ENCODE measurements around the gene KBTBD8. TPM values are rescaled to one million over a fixed set of nuclear protein-coding genes. Genes with fewer than 3 reads are reported as not detected.

Gene KBTBD8, protein sequence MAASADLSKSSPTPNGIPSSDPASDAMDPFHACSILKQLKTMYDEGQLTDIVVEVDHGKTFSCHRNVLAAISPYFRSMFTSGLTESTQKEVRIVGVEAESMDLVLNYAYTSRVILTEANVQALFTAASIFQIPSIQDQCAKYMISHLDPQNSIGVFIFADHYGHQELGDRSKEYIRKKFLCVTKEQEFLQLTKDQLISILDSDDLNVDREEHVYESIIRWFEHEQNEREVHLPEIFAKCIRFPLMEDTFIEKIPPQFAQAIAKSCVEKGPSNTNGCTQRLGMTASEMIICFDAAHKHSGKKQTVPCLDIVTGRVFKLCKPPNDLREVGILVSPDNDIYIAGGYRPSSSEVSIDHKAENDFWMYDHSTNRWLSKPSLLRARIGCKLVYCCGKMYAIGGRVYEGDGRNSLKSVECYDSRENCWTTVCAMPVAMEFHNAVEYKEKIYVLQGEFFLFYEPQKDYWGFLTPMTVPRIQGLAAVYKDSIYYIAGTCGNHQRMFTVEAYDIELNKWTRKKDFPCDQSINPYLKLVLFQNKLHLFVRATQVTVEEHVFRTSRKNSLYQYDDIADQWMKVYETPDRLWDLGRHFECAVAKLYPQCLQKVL
- total RNA-seq: 1 to 10 TPM in 2 of 3 donors, under 1 TPM in 1; 0.96 to 1.6 (median 1.6) TPM

DNA sequence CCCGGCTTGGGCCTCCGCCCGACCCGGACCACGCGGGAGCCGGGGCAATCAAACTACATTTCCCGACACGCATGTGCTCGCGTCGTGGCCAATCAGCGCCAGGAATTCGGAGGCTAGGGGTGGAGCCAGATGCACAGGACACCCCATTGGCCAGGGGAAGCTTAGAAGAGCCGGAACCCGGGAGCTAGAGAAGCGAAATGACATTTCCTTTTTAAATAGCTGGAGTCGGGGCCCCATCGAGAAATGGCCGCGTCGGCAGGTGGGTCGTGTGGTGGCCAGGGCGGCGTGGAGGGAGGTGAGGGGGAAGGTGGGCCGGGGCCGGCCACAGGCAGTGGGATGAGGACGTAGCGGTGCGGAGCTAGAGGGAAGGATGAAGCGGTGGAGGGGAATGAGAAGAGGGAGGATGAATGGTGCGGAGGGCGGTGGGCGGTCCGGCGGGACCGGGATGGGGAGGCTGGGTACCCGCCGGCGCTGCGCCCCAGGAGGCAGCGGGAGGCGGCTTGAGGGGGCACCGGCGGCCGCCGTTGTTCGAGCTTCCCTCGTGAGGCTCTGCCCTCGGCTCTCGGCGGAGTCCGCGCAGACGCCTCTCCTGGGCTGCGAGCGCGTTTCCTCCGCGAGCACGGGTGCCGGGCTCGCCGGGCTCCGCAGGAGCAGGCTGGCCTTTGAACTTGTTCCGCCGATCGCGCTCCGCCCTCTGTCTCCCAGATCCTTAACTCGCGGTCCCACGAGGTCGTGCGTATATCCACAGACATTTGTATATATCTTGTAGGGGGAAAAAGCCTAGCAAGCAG, at the start of gene KBTBD8:
TSS of gene KBTBD8 (plus strand) at position 195 of the 791 bp plus-strand sequence. CDS start at position 244, 49 bp downstream.
- Histone ChIP-seq H3K27ac (peak within 1 kb of the TSS in 1 of 2 donors; percentile 34), H3K4me1 (peaks cover 0 to 6% of the 10 kb centered on the region in 2 donors), H3K36me3 (no peaks in the 10 kb centered on the region), H3K9me3 (no peaks in the 10 kb centered on the region), H3K4me3 (peak within 1 kb of the TSS; percentile 76 to 81 (median 79)), H3K27me3 (peaks cover 0 to 8% of the 10 kb centered on the region in 2 donors)
- intact Hi-C loops (cut with DNase I; ENCODE audit: low total_unique reads): no loop called here
- DNase-seq (ENCODE audit: low spot score in 2 of 2): peak; percentile 97 to 98
- peak in 2 of 3 donors; percentile 26 to 79 for TF ChIP-seq POLR2AphosphoS5 (IDR thresholded peaks at IDR 0.05)
- TF ChIP-seq, protein P1, sequence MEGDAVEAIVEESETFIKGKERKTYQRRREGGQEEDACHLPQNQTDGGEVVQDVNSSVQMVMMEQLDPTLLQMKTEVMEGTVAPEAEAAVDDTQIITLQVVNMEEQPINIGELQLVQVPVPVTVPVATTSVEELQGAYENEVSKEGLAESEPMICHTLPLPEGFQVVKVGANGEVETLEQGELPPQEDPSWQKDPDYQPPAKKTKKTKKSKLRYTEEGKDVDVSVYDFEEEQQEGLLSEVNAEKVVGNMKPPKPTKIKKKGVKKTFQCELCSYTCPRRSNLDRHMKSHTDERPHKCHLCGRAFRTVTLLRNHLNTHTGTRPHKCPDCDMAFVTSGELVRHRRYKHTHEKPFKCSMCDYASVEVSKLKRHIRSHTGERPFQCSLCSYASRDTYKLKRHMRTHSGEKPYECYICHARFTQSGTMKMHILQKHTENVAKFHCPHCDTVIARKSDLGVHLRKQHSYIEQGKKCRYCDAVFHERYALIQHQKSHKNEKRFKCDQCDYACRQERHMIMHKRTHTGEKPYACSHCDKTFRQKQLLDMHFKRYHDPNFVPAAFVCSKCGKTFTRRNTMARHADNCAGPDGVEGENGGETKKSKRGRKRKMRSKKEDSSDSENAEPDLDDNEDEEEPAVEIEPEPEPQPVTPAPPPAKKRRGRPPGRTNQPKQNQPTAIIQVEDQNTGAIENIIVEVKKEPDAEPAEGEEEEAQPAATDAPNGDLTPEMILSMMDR (IDR thresholded peaks at IDR 0.05): no peak

DNA sequence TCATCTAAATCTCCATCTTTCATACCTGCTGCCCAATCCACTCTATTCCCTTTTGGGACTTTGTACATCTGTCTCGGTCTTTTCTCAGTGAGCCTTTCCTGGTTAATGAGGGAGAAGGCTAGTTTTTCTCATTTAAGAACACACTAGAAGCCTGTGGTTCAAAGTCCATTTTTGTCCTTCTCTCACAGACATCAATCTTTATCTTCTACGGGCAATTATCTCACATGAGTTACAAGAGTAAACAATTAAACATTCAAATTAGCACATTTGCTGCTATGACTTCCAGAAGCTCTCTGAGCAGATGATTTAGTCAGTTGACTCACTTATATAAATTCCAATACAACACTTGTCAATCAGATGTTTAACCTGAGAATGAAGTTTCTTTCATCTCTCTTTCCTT, 49.3 kb upstream of the KBTBD8 start:
- DNase-seq (ENCODE audit: low spot score in 2 of 2): no peak
- Histone ChIP-seq H3K9me3 (no peaks in the 10 kb centered on the region), H3K4me1 (no peaks in the 10 kb centered on the region), H3K27ac (no peak overlapping the region), H3K27me3 (no peaks in the 10 kb centered on the region), H3K36me3 (no peaks in the 10 kb centered on the region), H3K4me3 (no peak overlapping the region)
- intact Hi-C loops (cut with DNase I; ENCODE audit: low total_unique reads): no loop called here
- TF ChIP-seq POLR2A (IDR thresholded peaks at IDR 0.05) (no peak), POLR2AphosphoS5 (IDR thresholded peaks at IDR 0.05) (no peak)
- TF ChIP-seq, protein P1 (IDR thresholded peaks at IDR 0.05): no peak

DNA sequence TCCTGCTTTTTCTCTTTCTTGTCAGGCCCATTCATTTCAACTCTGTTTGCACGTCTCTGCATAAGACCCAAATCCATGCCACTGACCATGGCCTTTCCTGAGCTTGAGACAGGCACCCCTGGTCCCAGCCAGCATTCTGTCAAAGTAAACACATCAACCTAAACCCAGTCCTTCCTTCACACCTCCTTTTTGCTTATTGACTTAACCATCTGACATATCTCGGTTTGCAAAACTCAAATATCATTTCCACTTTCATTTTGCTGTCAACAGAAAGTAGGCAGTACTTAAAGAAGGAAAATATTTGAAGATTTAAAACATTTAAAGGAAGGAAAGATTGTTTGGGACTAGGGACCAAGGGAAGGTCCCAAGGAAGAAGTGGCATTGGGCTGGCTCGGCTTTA, 48.2 kb upstream of the KBTBD8 start:
- Histone ChIP-seq H3K9me3 (no peaks in the 10 kb centered on the region), H3K27ac (no peak overlapping the region), H3K4me1 (no peaks in the 10 kb centered on the region), H3K27me3 (no peaks in the 10 kb centered on the region), H3K36me3 (no peaks in the 10 kb centered on the region), H3K4me3 (no peak overlapping the region)
- TF ChIP-seq POLR2AphosphoS5 (IDR thresholded peaks at IDR 0.05) (no peak), POLR2A (IDR thresholded peaks at IDR 0.05) (no peak)
- TF ChIP-seq, protein P1 (IDR thresholded peaks at IDR 0.05): no peak
- intact Hi-C loops (cut with DNase I; ENCODE audit: low total_unique reads): no loop called here
- no peak for DNase-seq (ENCODE audit: low spot score in 2 of 2)

DNA sequence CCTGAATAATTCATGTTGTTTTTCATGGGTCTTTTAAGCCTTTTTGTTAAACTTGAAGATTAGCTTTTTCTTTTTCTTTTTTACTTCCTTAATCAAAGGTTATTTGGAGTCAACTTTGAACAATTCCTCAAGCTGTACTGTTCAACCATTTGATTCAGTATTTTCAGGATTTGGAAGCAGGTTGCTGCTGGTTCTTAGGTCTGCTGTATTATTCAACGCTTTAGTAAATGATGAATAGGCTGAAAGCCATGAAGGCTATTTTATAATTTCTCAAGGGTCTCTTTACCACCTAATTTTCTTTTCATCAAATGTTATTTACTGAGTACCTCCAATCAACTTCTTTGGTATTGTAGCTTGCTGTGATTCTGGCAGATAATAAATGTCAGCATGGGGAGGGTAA, 45.8 kb upstream of the KBTBD8 start:
- no peaks in the 10 kb centered on the region for H3K27me3 ChIP-seq
- TF ChIP-seq, protein P1 (IDR thresholded peaks at IDR 0.05): no peak
- no peak for TF ChIP-seq POLR2A (IDR thresholded peaks at IDR 0.05)
- no peak for TF ChIP-seq POLR2AphosphoS5 (IDR thresholded peaks at IDR 0.05)
- intact Hi-C loops (cut with DNase I; ENCODE audit: low total_unique reads): no loop called here

More for the DNA sequence above, 45.8 kb upstream of the KBTBD8 start:
- DNase-seq (ENCODE audit: low spot score in 2 of 2): no peak
- Histone ChIP-seq H3K36me3 (no peaks in the 10 kb centered on the region), H3K9me3 (no peaks in the 10 kb centered on the region), H3K4me1 (no peaks in the 10 kb centered on the region), H3K27ac (no peak overlapping the region), H3K4me3 (no peak overlapping the region)

Data from breast epithelium (tissue), 4 donors.